GM12891 (cell line): Measurements from ENCODE around the gene ADGRG4.

Source experiments
- PAX5 ChIP-seq: IDR thresholded peaks from 2 replicates; pipeline ENCODE4 v1.6.1; 2011; ENCODE audit warnings: low read length, moderate library complexity, mild to moderate bottlenecking; ENCODE audit not compliant: insufficient read depth, severe bottlenecking
- POLR2A ChIP-seq: IDR thresholded peaks from 2 replicates; pipeline ENCODE4 v1.6.1; 2011; ENCODE audit warnings: low read depth, low read length, control low read depth
- POLR2AphosphoS5 ChIP-seq: IDR thresholded peaks from 2 replicates; pipeline ENCODE4 v1.6.1; 2011; ENCODE audit warnings: low read depth, low read length, control low read depth
- SPI1 ChIP-seq: IDR thresholded peaks from 2 replicates; pipeline ENCODE4 v1.6.1; 2011; ENCODE audit warnings: low read depth, low read length, control low read depth

DNA sequence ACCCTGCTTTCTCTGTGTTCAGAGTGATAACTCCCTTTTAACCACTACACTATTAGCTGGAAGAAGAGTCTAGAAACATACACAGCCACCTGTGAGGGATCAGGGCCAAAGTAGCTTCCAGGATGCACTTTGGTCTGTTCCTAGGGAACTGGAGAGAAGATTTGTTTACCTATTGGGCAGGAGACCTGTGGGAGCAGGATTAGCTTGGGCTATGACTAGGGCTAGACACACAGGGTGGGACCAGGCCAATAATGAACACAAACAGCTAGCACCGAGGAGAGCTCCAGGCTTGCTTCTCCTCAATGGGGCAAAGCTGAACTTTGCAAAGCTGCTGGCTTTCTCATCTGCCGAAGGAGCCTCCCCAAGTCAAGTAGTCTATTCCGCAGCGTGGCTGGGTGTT, 25.2 kb upstream of the ADGRG4 start:
- TF ChIP-seq POLR2AphosphoS5 = no peak
- no peak for TF ChIP-seq SPI1
- TF ChIP-seq POLR2A = no peak
- TF ChIP-seq PAX5 = no peak
